PC-3 (cell line): ENCODE measurements around the gene CCDC69.

Experiments used
- EZH2phosphoT487 ChIP-seq: fragments of 300-600 bp; sonication (generic); IDR thresholded peaks from 2 replicates; pipeline ENCODE4 v1.6.1; 2018; ENCODE audit warnings: mild to moderate bottlenecking, antibody characterized with exemption, low read length, borderline replicate concordance
- TF ChIP-seq, protein P1 (sequence below): fragments of 300-600 bp; sonication (generic); conservative IDR thresholded peaks from 2 replicates; pipeline ENCODE4 v1.5.1; 2017; ENCODE audit warnings: antibody characterized with exemption, low read depth, mild to moderate bottlenecking, low read length

DNA sequence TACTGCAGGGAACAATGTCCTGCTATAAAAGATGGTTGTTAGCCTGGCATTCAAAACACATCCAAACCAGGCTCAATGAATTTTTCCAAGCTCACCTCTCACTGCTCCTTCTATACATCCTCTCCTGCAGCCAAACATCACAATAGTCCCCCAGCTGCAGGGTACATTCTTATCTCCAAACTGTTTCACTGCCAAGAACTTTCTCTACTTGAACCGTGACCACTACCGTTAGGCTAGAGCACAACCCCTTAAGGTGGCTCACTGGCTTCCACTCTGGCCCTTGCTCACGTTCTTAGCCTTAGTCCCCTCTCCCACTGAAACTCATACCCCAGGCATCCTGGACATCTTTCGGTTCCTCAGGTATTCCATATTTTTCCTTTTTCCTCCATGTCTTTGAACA is 37.4 kb downstream of the CCDC69 start:
- TF ChIP-seq EZH2phosphoT487: no peak
- TF ChIP-seq, protein P1, sequence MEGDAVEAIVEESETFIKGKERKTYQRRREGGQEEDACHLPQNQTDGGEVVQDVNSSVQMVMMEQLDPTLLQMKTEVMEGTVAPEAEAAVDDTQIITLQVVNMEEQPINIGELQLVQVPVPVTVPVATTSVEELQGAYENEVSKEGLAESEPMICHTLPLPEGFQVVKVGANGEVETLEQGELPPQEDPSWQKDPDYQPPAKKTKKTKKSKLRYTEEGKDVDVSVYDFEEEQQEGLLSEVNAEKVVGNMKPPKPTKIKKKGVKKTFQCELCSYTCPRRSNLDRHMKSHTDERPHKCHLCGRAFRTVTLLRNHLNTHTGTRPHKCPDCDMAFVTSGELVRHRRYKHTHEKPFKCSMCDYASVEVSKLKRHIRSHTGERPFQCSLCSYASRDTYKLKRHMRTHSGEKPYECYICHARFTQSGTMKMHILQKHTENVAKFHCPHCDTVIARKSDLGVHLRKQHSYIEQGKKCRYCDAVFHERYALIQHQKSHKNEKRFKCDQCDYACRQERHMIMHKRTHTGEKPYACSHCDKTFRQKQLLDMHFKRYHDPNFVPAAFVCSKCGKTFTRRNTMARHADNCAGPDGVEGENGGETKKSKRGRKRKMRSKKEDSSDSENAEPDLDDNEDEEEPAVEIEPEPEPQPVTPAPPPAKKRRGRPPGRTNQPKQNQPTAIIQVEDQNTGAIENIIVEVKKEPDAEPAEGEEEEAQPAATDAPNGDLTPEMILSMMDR: no peak
